HTERT RPE-1 (cell line): ENCODE results near the gene SLAMF9.

ENCODE experiments used
- in situ Hi-C: fragments of 300-500 bp; cut with MboI; formaldehyde crosslinking; loops from 4 replicates; pipeline ENCODE4 v1.14.3; 2020; ENCODE audit warnings: low sequenced_read_pairs

The SLAMF9 gene

GRCh38 chr1:159902541-159902940, 51.5 kb downstream of the SLAMF9 start:
- in situ Hi-C loops = no loop called here
